ENCODE results near the gene TBX15.

TBX15 gene

GRCh38 chr1:118986555-118987467, 1.3 kb downstream of the TBX15 start:
- in situ Hi-C loops (cut with HindIII; ENCODE audit: low sequenced_read_pairs) = no loop called here

- in situ Hi-C loops (cut with HindIII; ENCODE audit: low sequenced_read_pairs) = no loop called here
Observed at GRCh38 chr1:118985640-118986554, 2.2 kb downstream of the TBX15 start.

GRCh38 chr1:118984722-118985639, 3.2 kb downstream of the TBX15 start:
- in situ Hi-C loops (cut with HindIII; ENCODE audit: low sequenced_read_pairs) = no loop called here

GRCh38 chr1:118984086-118984721, 3.9 kb downstream of the TBX15 start:
- in situ Hi-C loops (cut with HindIII; ENCODE audit: low sequenced_read_pairs) = no loop called here

- in situ Hi-C loops (cut with HindIII; ENCODE audit: low sequenced_read_pairs) = no loop called here
Observed at GRCh38 chr1:118983558-118984041, 4.5 kb downstream of the TBX15 start.

GRCh38 chr1:118982821-118983557, 5.2 kb downstream of the TBX15 start:
- in situ Hi-C loops (cut with HindIII; ENCODE audit: low sequenced_read_pairs) = no loop called here

- in situ Hi-C loops (cut with HindIII; ENCODE audit: low sequenced_read_pairs) = no loop called here
Observed at GRCh38 chr1:118982266-118982665, 5.9 kb downstream of the TBX15 start.

GRCh38 chr1:118981436-118981835, 6.7 kb downstream of the TBX15 start:
- in situ Hi-C loops (cut with HindIII; ENCODE audit: low sequenced_read_pairs) = no loop called here

- in situ Hi-C loops (cut with HindIII; ENCODE audit: low sequenced_read_pairs) = no loop called here
Observed at GRCh38 chr1:118979754-118980575, 8.2 kb downstream of the TBX15 start.

- in situ Hi-C loops (cut with HindIII; ENCODE audit: low sequenced_read_pairs) = no loop called here
Observed at GRCh38 chr1:118978914-118979701, 9.0 kb downstream of the TBX15 start.

- in situ Hi-C loops (cut with HindIII; ENCODE audit: low sequenced_read_pairs) = no loop called here
Observed at GRCh38 chr1:118977600-118977999, 10.5 kb downstream of the TBX15 start.

GRCh38 chr1:118974661-118975060, 13.5 kb downstream of the TBX15 start:
- in situ Hi-C loops (cut with HindIII; ENCODE audit: low sequenced_read_pairs) = no loop called here

GRCh38 chr1:118973531-118974137, 14.5 kb downstream of the TBX15 start:
- in situ Hi-C loops (cut with HindIII; ENCODE audit: low sequenced_read_pairs) = no loop called here

GRCh38 chr1:118973032-118973431, 15.1 kb downstream of the TBX15 start:
- in situ Hi-C loops (cut with HindIII; ENCODE audit: low sequenced_read_pairs) = no loop called here

GRCh38 chr1:118970451-118970850, 17.7 kb downstream of the TBX15 start:
- in situ Hi-C loops (cut with HindIII; ENCODE audit: low sequenced_read_pairs) = no loop called here

GRCh38 chr1:118963456-118964430, 24.4 kb downstream of the TBX15 start:
- in situ Hi-C loops (cut with HindIII; ENCODE audit: low sequenced_read_pairs) = no loop called here

Measured in endothelial cell of hepatic sinusoid (primary cell).